CD4-positive, CD25-positive, alpha-beta regulatory T cell (primary cell): ENCODE measurements around the gene STK40. TPM values are rescaled to one million over a fixed set of nuclear protein-coding genes. Genes with fewer than 3 reads are reported as not detected.

Experiments used
- ATAC-seq, 2 donors: fragments of 150-1000 bp; cut with Tn5 transposase; one replicate each; pipeline ENCODE4 v1.10.0; 2021; ENCODE audit warnings: low read depth in 2 of 2, moderate number of reproducible peaks in 2 of 2, moderate library complexity in 1 of 2
- DNase-seq, 3 donors: peaks; one replicate each; pipeline versions ENCODE4 v3.0.0 to v3.0.0-alpha.2; 2012 to 2022; ENCODE audit warnings: mixed read lengths in 1 of 3
- H3K27ac ChIP-seq: one replicate; pipeline ENCODE4 v1.7.0; 2013; ENCODE audit warnings: mild to moderate bottlenecking, low read length; ENCODE audit not compliant: insufficient read depth, poor library complexity, severe bottlenecking
- H3K27me3 ChIP-seq: one replicate; pipeline ENCODE4 v1.7.0; 2013; ENCODE audit warnings: low read length; ENCODE audit not compliant: control insufficient read depth, insufficient read depth
- H3K36me3 ChIP-seq: one replicate; pipeline ENCODE4 v1.7.0; 2013; ENCODE audit warnings: mild to moderate bottlenecking, low read length, moderate library complexity; ENCODE audit not compliant: control insufficient read depth, insufficient read depth
- H3K4me1 ChIP-seq: 2 replicates; pipeline ENCODE4 v1.7.0; 2013; ENCODE audit warnings: mild to moderate bottlenecking, low read length; ENCODE audit not compliant: insufficient read depth, control insufficient read depth, poor library complexity, severe bottlenecking
- H3K4me3 ChIP-seq: one replicate; pipeline ENCODE4 v1.7.0; 2013; ENCODE audit warnings: low read depth, mild to moderate bottlenecking, low read length, moderate library complexity
- H3K9me3 ChIP-seq, 2 experiments: 1 replicate in 1 of 2; 2 replicates in 1 of 2; pipeline ENCODE4 v1.7.0; 2013; ENCODE audit warnings: low read length in 2 of 2, mild to moderate bottlenecking in 1 of 2, moderate library complexity in 1 of 2; ENCODE audit not compliant: control insufficient read depth in 2 of 2
- H3K27ac Mint-ChIP-seq, 3 donors: one replicate each; pipeline ENCODE4 v1.8.0; 2020 to 2022; ENCODE audit warnings: mild to moderate bottlenecking in 3 of 3, mixed read lengths in 3 of 3, moderate library complexity in 2 of 3
- H3K27me3 Mint-ChIP-seq: one replicate; pipeline ENCODE4 v1.8.0; 2022; ENCODE audit warnings: mild to moderate bottlenecking, mixed read lengths
- H3K36me3 Mint-ChIP-seq: one replicate; pipeline ENCODE4 v1.8.0; 2020; ENCODE audit warnings: mixed read lengths
- H3K4me1 Mint-ChIP-seq, 4 donors: one replicate each; pipeline ENCODE4 v1.8.0; 2020 to 2022; ENCODE audit warnings: mixed read lengths in 4 of 4, mild to moderate bottlenecking in 1 of 4
- H3K4me3 Mint-ChIP-seq, 4 donors: one replicate each; pipeline ENCODE4 v1.8.0; 2020 to 2022; ENCODE audit warnings: mild to moderate bottlenecking in 4 of 4, mixed read lengths in 4 of 4, moderate library complexity in 3 of 4
- H3K9me3 Mint-ChIP-seq, 7 donors: one replicate each; pipeline ENCODE4 v1.8.0; 2020 to 2022; ENCODE audit warnings: mixed read lengths in 7 of 7, mild to moderate bottlenecking in 3 of 7, moderate library complexity in 2 of 7
- polyA plus RNA-seq, 4 donors: library from polyadenylated mRNA; unstranded; fragments of 300-500 nt; fragmentation: Illumina TruSeq; gene quantifications; one replicate each; pipeline ENCODE4 v1.2.3, GENCODE V29; 2021
- total RNA-seq: library from RNA; stranded (reverse); gene quantifications from one replicate; pipeline ENCODE4 v1.2.3, GENCODE V29; 2022

STK40 gene
- total and polyA plus RNA-seq, 5 donors from 2014 or later = 27.1 to 36.4 (median 30.1) TPM

DNA sequence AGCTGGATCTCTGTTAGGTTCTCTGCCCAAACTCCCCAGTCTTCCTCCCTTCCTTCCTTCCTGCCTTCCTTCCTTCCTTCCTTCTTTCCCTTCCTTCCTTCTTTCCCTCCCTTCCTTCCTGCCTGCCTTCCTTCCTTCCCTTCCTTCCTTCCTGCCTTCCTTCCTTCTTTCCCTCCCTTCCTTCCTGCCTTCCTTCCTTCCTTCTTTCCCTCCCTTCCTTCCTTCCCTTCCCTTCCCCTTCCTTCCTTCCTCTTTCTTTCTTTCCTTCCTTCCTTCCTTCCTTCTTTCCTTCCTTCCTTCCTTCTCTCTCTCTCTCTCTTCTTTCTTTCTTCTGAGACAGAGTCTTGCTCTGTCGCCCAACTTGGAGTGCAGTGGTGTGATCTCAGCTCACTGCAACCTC is 20.7 kb upstream of the STK40 start:
- H3K9me3 Mint-ChIP-seq = peaks cover 0 to 2% (median 0%) of the 10 kb centered on the region in 7 donors
- H3K4me1 ChIP-seq = no peaks in the 10 kb centered on the region
- H3K27ac ChIP-seq = no peak overlapping the region
- ATAC-seq = no peak
- H3K4me1 Mint-ChIP-seq = peaks cover 0 to 3% (median 2%) of the 10 kb centered on the region in 4 donors
- no peaks in the 10 kb centered on the region for H3K9me3 ChIP-seq
- H3K4me3 Mint-ChIP-seq = no peak overlapping the region
- no peaks in the 10 kb centered on the region for H3K36me3 Mint-ChIP-seq
- H3K27ac Mint-ChIP-seq = peak overlapping the region in 1 of 3 donors; percentile 92
- DNase-seq = no peak
- no peak overlapping the region for H3K4me3 ChIP-seq
- no peaks in the 10 kb centered on the region for H3K36me3 ChIP-seq
- H3K27me3 Mint-ChIP-seq = peaks cover 12% of the 10 kb centered on the region
- no peaks in the 10 kb centered on the region for H3K27me3 ChIP-seq

DNA sequence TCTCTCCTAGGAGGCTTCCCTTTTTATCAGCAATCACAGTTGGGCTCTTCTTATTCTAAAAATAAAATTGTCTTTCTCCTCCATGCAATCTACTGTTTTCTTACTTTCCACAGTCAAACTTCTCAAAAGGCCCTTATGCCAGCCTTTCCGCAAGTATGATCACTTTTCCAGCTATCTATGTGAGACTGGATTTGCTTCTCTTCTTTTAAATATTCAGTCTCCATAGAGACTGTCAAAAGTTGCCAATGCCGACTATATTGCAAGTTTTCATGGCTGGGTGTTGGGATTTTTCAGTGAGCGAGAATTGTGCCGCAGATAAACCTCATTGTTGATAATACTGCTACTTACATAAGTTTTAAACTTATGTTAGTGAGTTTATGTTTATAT is 16.8 kb upstream of the STK40 start:
- Mint-ChIP-seq H3K4me1 (peaks cover 5 to 14% (median 9%) of the 10 kb centered on the region in 4 donors), H3K9me3 (no peaks in the 10 kb centered on the region), H3K36me3 (peaks cover 5% of the 10 kb centered on the region), H3K27ac (no peak overlapping the region), H3K27me3 (peaks cover 11% of the 10 kb centered on the region), H3K4me3 (peak overlapping the region in 2 of 4 donors; percentile 47 to 62)
- H3K27me3 ChIP-seq = no peaks in the 10 kb centered on the region
- DNase-seq (no peak), ATAC-seq (no peak)
- H3K36me3 ChIP-seq = no peaks in the 10 kb centered on the region
- H3K27ac ChIP-seq = no peak overlapping the region
- H3K4me1 ChIP-seq = no peaks in the 10 kb centered on the region
- H3K4me3 ChIP-seq = no peak overlapping the region
- H3K9me3 ChIP-seq = no peaks in the 10 kb centered on the region

DNA sequence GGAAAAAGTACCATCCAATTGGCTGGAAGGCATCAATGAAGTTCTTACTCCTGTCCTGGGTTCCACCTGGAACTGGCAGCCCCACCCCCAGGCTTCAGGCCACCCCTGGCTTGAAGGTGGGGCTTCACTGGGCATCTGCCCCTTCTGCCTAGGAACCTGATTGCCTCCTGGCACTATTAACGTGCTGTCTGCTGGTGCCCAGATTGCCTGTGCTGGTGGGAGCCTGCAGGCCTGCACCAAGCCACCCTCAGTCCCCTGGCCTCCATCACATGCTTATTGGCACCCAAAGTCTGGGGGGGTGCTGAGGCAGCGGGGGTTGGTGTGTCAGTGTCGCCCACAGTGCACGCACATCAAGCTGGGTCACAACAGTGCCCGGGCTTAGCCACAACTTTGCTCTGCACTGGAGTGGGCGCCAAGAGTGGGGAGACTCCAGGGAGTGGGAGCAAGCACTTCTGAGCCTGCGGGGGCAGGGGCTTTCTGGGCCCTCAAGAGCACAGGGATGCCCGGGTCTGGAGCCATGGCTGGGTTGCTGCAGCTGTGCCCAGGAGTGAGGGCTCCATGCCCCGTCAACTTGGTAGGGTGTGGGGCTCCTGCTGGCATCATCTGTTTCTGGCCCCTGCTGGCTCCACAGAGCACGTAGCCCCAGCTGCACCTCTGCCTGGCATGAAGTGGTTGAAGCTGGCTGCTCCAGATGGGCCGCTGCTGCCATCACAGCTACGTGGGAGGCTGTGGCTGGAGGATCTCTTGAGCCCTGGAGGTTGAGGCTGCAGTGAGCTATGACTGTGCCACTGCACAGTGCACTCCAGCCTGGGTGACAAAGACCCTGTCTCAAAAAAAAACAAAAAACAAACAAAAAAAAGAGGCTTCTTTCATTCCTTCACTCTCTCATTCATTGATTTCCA is 16.1 kb upstream of the STK40 start:
- Mint-ChIP-seq H3K9me3 (no peaks in the 10 kb centered on the region), H3K27me3 (peaks cover 5% of the 10 kb centered on the region), H3K27ac (no peak overlapping the region), H3K4me1 (peaks cover 7 to 19% (median 14%) of the 10 kb centered on the region in 4 donors), H3K4me3 (peak overlapping the region in 2 of 4 donors; percentile 47 to 62), H3K36me3 (peaks cover 5% of the 10 kb centered on the region)
- H3K27ac ChIP-seq = no peak overlapping the region
- DNase-seq (no peak), ATAC-seq (no peak)
- no peaks in the 10 kb centered on the region for H3K9me3 ChIP-seq
- no peaks in the 10 kb centered on the region for H3K27me3 ChIP-seq
- H3K36me3 ChIP-seq = no peaks in the 10 kb centered on the region
- no peak overlapping the region for H3K4me3 ChIP-seq
- H3K4me1 ChIP-seq = peaks cover 6% of the 10 kb centered on the region

DNA sequence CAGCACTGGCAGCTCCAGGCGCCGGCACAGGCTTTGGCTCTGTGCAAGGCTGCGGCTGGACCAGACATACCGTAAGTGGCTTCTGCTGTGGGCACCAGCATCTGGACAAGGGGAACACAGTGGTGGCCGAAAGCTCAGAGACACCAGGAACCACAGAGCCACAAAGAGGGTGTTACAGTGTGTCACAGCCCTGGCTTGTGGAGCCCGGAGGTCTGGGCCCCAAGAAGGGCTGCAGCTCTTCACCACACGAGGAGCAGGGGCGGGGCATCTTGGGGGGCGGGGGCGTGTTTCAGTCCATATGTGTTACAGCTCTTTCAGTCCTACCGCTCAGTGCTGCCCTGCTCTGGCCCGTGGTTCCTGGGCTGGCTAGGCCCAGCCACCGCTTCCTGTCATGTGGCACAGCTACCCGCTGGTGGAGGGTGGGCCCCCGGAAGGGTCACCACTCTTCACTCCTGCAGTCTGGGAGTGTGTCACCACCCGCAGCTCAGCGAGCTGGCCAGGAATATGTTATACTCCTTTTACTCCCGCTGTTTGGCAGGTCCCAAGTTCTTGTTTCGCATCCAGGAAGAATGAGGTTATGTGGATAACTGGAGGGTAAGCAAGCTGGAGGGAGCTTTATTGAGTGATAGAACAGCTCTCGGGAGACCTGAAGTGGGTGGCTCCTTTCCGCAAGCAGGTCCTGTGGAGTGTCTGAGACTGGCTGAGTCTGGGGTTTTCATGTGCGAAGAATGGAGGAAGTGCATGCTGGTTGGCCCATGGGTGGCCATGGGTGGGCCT is 15.3 kb upstream of the STK40 start:
- Histone ChIP-seq H3K27ac (no peak overlapping the region), H3K27me3 (no peaks in the 10 kb centered on the region), H3K9me3 (no peaks in the 10 kb centered on the region), H3K36me3 (no peaks in the 10 kb centered on the region), H3K4me1 (peaks cover 13% of the 10 kb centered on the region), H3K4me3 (no peak overlapping the region)
- Mint-ChIP-seq H3K4me1 (peaks cover 10 to 24% (median 19%) of the 10 kb centered on the region in 4 donors), H3K4me3 (peak overlapping the region in 1 of 4 donors; percentile 47), H3K27ac (no peak overlapping the region), H3K9me3 (no peaks in the 10 kb centered on the region), H3K27me3 (peaks cover 5% of the 10 kb centered on the region), H3K36me3 (peaks cover 5% of the 10 kb centered on the region)
- ATAC-seq (peak in 1 of 2 donors; percentile 19), DNase-seq (peak in 1 of 3 donors; percentile 52)

DNA sequence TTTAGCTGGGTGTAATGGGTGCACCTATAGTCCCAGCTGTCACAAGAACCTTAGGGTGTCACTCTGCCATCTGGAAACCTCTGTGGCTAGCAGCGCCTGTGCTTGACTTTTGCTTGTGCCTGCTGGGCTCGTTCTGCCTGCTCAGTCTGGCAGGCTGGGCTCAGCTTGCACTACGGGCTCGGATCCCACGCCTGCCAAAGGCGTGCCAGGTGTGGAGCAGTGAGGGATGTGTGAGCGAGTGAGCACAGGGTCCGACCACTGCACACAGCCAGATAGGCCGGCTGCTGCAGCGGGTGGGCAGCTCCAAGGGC is 14.7 kb upstream of the STK40 start:
- H3K4me1 ChIP-seq = peaks cover 13% of the 10 kb centered on the region
- no peak for DNase-seq
- ATAC-seq = no peak
- no peaks in the 10 kb centered on the region for H3K27me3 ChIP-seq
- H3K4me3 Mint-ChIP-seq = no peak overlapping the region
- no peak overlapping the region for H3K4me3 ChIP-seq
- no peaks in the 10 kb centered on the region for H3K9me3 ChIP-seq
- peaks cover 5% of the 10 kb centered on the region for H3K36me3 Mint-ChIP-seq
- no peak overlapping the region for H3K27ac Mint-ChIP-seq
- no peaks in the 10 kb centered on the region for H3K36me3 ChIP-seq
- H3K4me1 Mint-ChIP-seq = peaks cover 10 to 24% (median 19%) of the 10 kb centered on the region in 4 donors
- H3K27me3 Mint-ChIP-seq = peaks cover 5% of the 10 kb centered on the region
- no peaks in the 10 kb centered on the region for H3K9me3 Mint-ChIP-seq
- no peak overlapping the region for H3K27ac ChIP-seq

DNA sequence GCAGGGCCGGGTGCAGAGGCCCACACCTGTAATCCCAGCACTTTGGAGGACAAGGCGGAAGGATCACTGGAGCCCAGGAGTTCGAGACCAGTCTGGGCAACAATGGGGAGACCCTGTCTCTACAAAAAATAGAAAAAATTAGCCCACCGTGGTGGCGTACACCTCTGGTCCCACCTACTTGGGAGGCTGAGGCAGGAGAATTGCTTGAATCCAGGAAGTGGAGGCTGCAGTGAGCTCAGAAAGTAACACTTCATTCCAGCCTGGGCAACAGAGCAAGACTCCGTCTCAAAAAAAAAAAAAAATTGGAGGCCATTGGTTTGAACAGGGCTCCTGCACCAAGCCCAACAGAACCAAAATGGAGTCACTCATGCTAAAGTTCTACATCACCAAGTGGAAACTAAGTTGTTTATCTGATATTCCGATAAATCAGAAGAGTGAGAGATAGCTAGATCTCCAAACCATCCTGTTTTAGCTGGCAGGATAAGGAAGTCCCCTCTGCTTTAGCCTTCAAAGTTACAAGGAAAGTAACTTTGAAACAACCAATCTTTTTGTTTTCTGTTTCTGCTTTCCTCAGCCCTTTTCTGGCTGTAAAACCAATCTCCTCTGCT is 12.8 kb upstream of the STK40 start:
- DNase-seq (no peak), ATAC-seq (no peak)
- Mint-ChIP-seq H3K27ac (peak overlapping the region; percentile 98 to 100 (median 99)), H3K27me3 (no peaks in the 10 kb centered on the region), H3K9me3 (no peaks in the 10 kb centered on the region), H3K36me3 (peaks cover 5% of the 10 kb centered on the region), H3K4me1 (peaks cover 10 to 33% (median 18%) of the 10 kb centered on the region in 4 donors), H3K4me3 (peak overlapping the region; percentile 86 to 99 (median 96))
- Histone ChIP-seq H3K36me3 (peaks cover 6% of the 10 kb centered on the region), H3K27me3 (no peaks in the 10 kb centered on the region), H3K4me3 (peak overlapping the region; percentile 92), H3K27ac (peak overlapping the region; percentile 87), H3K4me1 (peaks cover 13% of the 10 kb centered on the region), H3K9me3 (no peaks in the 10 kb centered on the region)

DNA sequence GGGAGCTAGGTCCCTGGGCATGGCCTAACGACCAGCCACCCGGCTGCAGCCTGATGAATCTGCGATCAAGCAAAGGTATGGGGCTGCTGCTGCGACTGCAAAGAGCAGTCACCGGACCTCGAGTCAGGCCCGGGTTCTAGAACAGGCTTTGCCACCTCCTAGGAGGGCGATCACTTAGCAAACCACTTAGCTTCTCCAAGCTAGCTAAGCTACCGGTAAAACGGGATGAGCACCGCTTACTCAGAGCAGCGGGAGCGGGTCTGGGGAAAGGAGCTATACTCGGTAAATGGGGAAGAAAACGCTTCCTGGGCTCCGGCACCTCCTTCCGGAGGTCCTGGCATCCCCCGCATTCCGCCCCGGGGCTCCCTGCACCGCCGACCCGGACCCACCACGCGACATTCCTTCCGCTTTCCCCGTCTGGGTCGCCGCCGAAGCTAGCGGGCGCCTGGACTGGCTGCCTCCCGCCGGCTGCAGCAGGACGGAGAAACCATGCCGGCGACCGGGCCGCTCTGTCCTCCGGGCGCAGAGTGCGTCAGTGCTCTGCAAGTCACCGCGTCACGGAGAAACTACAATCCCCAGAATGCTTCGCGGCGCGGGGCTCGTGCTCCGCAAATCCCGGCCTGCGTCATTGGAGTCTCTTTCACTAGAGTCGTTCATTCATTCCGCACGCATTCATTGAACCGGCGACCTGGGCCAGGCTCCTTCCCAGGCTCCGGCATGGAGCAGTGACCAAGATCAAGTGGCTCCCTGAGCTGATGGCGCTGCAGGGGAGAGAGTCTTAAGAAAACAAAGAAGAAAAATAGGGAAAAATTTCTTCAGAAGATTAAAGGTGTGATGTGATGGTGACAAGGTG is 11.9 kb upstream of the STK40 start, which contains the start of gene LSM10:
Gene LSM10, minus strand, starts transcription at position 531 of the 853 bp plus-strand sequence. CDS start 3,779 bp downstream, outside the sequence.
- peak; percentile 91 to 93 for ATAC-seq
- Histone ChIP-seq H3K9me3 (no peaks in the 10 kb centered on the region), H3K27me3 (no peaks in the 10 kb centered on the region), H3K27ac (peak within 1 kb of the TSS; percentile 87), H3K36me3 (peaks cover 14% of the 10 kb centered on the region), H3K4me1 (peaks cover 13% of the 10 kb centered on the region), H3K4me3 (peak within 1 kb of the TSS; percentile 92)
- peak within 1 kb of the TSS; percentile 86 to 99 (median 96) for H3K4me3 Mint-ChIP-seq
- peak; percentile 88 to 93 (median 88) for DNase-seq
- H3K4me1 Mint-ChIP-seq = peaks cover 13 to 36% (median 20%) of the 10 kb centered on the region in 4 donors
- no peaks in the 10 kb centered on the region for H3K9me3 Mint-ChIP-seq
- H3K27me3 Mint-ChIP-seq = no peaks in the 10 kb centered on the region
- H3K36me3 Mint-ChIP-seq = peaks cover 11% of the 10 kb centered on the region
- peak within 1 kb of the TSS; percentile 98 to 100 (median 99) for H3K27ac Mint-ChIP-seq
